ACHN (cell line): ENCODE measurements around the gene PLA2G6.
A peak's percentile ranks its signal among the peaks of the same experiment; 100 is the strongest.

Source experiments
- DNase-seq: peaks from one replicate; pipeline ENCODE4 v3.0.0-alpha.2; 2015
- in situ Hi-C: cut with HindIII; loops from 2 replicates; pipeline ENCODE4 v1.10.0; 2017; ENCODE audit warnings: low sequenced_read_pairs, low pct_ligation_motif_present, low pct_unique_long_range_greater_than_20kb

PLA2G6 gene

DNA sequence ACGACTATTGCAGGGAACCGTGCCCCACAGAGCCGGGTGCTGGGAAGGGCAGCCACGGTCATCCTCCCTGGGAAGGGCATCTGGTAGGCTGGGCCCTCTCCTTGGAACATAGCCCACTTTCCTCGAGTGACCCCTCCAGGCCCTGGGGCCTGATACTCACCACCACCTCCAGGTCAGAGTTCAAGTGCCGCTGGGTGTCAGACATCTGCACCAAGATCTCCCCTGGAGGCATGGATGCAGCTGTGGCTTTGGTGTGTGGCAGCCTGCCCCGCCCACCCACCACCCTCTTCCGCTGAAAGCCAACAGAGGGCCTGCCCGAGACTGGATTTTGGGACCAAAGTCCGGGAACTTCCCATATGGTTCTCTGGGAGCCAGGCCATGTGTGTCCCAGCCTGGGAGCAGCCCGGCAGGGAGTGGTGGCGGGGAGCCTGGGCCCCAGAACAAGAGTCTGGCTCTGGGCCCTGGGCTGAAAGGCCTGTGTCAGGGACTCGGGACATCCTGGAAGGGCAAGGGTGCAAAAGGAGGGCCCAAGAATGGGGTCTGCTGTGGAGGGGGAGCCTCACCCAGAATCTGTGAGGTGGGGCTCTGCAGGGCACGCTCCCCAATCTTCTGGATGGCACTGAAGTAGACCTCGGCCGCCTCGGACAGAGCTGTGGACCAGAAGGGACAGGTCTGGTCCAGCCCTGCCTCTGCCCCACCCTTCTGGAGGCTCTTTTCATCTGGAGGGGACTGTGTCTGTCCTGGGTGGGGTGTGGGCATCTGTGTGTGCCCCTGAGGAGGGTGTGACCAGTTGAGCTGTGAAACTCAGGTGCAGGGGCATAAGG, 73.7 kb downstream of the PLA2G6 start:
- in situ Hi-C loops: no loop called here
- DNase-seq: no peak

DNA sequence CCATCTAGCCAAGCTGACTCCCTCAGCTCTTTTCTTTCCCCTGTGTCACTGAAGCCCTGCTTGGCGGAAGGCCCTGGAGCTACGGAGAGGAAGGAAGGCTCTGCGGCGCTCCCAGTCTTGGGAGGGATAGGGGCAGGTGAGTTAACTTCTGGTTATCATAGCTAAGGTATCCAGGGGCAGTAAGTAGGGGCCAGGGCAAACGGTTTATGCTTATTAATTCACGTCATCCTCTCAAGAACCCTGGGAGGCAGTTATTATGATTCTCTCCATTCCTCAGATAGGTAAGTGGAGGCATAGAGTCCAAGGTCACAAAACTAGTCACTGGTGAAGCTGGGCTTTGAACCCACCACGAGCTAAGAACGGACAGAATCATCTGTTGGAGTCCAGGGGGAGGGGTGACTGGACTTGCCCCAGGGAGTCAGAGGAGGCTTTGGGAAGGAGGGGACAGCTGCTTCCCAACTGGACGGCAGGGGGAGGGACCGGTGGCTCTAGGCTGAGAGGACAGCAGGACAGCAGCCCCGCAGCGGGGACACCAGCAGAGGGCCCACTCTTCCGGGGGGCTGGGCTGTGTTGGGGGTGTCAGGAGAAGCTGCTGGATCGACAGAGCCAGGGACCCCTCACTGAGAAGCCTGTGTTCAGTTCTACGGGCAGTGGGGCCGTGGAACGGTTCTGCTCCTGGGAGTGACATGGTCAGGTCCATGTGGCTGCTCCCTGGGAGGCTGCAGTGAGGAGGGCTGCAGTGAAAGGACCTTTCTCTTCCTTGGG, 74.6 kb downstream of the PLA2G6 start:
- in situ Hi-C loops: no loop called here

DNA sequence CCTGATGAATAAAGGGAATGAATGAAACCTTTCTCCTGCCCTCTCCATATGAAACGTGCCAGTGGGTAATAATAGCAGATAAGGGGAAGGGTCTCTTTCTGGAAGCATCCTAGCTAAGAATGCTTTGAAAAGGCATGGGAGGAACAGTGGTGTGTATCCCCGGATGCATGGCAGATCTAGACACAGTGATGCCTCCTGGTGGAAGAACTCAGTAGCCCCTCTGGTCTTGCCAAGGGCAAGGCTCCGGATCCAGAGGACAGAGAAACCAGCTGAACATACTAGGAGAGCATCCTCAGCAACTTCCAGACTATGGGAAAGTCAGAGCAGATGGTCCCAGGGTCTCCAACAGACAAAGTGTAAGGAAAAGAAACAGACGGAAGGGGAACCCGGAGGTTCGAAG, 77.5 kb downstream of the PLA2G6 start:
- DNase-seq: peak; percentile 24
- in situ Hi-C loops: no loop called here

More for the DNA sequence above, 74.6 kb downstream of the PLA2G6 start:
- no peak for DNase-seq

DNA sequence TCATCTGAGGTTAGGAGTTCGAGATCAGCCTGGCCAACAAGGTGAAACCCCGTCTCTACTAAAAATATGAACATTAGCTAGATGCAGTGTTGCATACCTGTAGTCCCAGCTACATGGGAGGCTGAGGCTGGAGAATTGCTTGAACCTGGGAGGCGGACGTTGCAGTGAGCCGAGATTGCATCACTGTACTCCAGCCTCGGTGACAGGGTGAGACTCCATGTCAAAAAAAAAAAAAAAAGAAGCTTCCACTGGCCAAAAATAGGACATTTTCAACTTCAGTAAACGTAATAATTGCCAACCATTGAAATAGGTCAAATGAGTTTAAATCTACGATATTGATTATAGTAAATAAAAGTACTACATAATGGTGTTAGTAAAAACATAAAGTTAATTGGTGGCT, 78.0 kb downstream of the PLA2G6 start:
- no peak for DNase-seq
- in situ Hi-C loops: no loop called here

DNA sequence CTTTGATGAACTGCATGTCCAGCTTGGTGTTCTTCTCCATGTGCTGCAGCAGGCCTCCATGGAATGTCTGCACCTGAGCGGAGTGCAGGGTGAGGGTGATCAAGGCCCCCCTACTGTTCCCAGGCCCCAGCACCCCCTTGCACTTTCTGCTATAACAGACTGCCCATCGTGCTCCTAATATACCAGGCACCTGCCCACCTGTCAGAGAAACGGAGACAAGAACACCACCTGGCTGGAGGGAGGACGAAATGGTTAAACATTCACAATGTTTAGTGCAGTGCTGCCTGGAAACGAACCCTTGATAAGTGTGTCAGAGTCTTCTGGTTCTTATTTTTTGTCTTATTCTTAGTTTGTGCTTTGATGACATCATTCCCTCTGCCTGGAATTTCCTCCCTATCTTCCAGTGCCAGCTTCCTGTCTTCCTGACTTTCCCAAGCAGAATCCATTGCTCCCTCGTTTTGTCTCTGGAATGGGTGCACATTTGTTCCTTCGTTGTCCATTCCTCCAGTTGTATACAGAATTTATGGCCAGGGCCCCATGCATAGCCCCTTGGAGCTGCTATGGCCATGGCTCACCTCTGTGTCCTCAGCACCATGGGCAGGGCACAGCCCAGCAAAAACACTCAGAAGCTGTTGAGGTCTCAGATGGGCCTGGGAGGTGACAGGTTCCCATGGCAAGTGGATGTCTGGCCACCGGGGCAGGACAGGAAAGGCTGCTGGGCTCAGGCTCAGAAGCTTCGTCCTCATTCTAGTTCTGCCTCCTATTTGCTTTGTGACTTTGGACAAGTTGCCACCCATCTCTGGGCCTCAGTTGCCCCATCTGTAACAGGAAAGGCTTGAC, 83.0 kb downstream of the PLA2G6 start:
- in situ Hi-C loops: no loop called here
- DNase-seq: no peak

DNA sequence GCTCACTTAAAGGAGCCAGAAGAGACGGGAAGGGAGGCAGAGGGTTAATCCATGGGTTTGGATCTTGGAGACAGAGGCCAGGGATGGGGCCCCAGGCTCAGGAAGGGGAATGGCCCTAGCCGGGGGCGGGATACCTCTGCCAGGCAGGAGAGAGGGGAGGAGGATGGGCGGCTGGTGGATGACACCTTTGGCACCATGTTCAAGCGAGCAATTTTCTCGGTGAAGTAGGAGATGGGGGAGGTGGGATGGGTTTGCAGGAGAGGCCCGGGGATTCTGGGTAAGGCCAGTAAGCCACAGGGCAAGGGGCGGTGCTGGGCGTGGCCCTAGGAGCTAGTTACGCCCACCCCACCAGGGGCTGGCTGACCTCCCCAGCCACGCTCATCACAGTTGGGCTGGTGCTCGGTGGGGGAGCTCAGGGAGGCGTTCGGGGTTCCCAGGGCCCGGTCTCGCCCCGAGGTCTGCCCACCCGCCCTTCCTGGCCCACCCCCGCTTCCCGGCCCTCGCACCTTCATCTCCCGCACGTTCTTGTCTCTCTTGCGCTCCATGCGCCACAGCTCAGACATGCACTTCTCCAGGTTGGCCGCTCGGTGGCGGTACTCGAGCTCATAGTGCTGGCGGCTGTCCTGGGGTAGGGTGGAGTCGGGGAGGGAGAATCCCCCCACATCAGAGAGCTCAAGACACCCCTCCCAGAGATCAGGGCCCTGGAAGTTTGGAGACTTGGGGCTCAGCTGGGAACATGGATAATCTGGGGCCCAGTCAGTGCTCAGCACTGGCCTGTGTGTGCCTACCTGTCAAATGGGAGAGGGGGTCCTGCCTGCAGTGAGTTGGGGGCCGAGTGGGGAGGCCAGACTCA, 83.8 kb downstream of the PLA2G6 start:
- DNase-seq: no peak
- in situ Hi-C loops: no loop called here

DNA sequence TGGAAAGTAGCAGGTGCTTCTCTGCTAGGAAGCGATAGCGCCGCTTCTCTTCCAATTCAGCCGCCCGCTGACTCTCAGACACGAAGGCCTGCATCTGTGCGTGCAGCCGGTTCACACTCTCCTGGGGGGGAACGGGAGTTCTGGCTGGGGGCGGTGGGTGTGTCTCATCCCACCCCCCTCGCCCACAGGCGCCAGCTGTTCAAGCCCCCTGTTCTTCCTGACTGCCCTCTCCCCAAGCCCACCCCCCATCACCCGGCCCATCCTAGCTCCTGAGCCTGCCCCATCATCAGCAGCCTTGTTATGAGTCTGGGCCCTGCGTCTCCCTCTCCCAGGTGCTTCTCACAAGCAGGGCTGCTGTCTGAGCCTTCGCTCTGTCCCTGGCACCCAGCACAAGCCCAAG, 84.6 kb downstream of the PLA2G6 start:
- in situ Hi-C loops: no loop called here
- DNase-seq: no peak

DNA sequence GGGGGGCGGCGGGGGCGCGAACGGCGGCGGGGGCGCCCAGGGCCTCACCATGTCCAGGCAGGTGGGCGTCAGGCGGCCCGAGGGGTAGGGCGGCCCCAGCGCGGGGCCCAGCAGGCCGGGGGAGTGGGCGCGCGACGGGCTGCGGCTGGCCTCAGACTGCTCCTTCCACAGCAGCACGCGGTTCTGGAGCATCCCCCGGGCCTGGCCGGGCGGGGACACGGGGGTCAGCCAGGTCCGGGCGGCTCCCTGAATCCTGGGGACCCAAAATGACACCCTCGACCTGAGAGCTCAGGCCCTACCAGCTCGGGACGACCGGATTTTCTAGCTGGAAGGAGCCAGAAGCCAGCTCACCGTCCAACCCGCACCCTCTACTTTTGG, 92.2 kb downstream of the PLA2G6 start:
- no peak for DNase-seq
- in situ Hi-C loops: no loop called here

DNA sequence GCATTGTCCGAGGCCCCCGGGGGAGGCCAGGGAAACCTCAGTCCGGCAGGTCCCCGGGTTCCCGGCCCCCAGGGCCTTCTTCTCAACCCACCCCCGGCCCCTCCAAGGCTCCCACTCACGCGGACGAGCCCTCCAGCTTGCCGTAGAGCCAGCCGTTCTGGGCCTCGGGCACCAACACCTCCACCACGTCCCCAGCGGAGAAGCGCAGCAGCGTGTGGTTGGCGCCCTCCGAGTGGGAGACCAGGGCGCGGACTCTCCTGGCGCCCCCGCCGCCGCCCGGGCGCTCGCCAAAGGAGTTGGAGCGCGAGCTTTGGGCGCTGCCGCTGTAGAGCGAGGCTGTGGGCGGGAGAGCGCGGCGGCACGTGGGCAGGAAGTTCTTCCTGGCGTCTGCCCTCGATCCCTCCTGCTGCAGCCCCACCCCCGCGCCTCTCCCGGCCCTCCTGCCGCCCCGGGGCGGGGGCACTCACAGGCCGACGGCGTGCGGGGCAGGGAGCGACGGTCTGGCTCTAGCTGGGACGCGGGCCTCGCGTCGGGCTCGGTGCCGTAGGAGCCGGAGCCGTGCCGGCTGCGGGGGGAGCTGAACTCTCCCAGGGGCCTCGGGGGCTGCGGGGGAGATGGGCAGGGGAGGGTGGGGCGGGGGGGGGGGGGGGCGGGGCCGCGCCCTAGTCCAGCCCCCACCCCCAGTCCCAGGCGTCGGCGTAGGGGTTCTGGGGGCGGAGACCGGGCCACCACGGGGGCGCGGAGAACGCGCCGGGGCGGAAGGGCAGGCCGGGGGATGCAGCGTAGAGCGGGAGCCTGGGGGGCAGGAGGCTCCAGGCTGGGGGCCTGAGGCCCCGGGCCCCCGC, 92.8 kb downstream of the PLA2G6 start:
- in situ Hi-C loops: no loop called here
- no peak for DNase-seq

DNA sequence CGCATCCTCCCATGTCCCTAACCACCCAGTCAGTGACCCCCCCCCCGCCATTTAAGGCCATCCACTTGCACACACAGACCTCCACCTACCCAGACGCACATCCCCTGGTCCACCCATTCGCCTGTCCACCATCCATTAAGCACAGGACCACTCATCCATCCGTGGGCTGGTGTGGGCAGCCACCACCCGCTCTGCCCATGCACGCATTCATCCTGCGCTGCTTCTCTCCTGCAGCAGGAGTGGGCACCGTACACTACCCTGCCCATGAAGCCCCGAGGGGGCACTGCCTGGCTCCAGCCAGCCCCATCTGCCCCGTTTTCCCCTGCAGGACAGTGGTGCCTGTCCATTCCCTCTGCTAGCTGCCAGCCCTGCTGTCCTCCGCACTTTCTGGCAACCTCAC, 93.8 kb downstream of the PLA2G6 start:
- in situ Hi-C loops: no loop called here
- no peak for DNase-seq

DNA sequence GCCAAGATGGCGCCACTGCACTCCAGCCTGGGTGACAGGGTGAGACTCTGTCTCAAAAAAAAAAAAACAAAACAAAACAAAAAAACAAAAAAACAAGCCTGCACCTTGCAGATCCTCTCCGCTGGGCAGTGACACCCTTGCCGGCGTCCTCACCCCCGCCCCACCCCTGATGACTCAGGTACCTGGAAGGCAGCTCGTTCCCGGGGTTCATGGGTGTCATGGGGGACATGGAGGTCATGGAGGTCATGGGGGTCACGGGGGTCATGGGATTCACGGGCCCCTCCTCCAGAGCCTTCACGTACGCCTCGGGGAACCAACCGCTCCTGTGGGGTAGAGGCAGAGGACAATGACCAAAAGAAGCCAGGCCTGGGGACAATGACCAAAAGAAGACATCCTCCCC, 94.7 kb downstream of the PLA2G6 start:
- DNase-seq: no peak
- in situ Hi-C loops: no loop called here

DNA sequence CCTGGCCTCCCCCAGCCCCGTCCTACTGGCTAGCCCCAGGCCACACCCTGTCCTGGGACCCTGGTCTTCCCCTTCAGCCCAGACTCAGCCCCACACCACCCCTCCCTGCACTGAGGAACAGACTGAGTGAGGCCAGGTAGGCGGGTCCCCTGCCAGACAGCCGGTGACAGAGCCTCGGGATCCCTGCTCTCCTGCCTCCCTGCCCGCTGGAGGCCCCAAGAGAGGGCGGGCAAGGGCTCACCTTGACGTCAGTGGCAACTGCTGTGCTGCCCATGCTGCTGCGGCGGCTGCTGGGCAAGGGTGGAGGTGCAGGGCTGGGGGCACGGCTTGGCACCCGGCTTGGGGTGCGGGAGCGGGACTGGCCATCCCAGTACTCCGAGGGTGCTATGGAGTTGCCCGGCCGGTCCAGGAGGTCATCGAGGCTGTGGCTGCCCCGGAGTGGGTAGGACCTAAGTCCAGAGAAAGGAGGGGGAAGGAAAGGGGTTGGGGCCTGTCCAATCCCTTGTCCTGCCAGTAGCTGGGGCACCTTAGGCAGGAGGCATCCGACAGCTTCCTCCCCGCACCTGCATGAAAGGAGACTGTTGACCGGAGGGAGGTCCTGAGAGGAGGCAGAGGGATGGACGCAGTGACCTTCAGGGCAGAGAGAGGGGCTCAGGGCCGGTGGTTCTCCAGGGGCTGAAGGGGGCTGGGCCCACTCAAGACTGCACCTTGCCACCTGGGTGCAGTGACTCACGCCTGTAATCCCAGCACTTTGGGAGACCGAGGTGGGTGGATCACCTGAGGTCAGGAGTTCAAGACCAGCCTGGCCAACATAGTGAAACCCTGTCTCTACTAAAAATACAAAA, 95.4 kb downstream of the PLA2G6 start:
- in situ Hi-C loops: no loop called here
- no peak for DNase-seq

DNA sequence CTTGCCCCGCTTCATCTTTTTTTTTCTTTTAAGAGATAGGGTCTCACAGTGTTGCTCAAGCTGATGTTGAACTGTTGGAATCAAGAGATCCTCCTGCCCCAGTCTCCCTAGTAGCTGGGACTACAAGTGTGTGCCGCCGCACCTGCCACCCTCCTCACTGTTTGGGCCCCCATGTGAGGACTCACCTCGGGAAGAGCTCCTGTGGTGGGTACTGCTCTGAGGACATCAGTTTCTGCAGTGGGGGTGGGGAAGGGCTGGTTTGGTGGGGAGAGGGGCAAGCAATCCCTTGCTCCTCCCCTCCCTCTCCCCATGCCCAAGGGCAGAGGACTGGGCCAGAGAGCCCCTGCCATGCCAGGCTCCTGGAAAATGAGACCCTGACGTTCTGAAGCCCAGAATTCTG, 96.1 kb downstream of the PLA2G6 start:
- DNase-seq: no peak
- in situ Hi-C loops: no loop called here

DNA sequence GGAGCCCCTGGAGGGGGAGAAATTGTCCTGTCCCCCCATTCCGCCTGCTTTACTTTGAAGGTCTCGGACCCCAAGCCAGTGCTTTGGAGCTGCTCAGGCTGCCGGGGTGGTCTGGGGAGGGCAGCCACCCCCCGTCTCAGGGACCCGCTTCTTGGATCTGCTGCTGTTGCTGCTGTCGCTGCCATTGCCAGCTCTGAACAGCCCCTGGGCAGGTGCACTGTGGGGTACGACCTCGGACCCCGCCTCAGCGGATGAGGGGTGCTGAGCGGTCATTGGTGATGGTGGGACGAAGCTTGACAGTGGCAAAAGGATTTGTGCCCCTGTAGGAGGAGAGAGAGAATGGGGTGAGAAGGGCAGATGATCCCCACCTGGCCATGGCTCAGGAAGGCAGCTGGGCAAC, 96.6 kb downstream of the PLA2G6 start:
- in situ Hi-C loops: no loop called here
- DNase-seq: no peak

DNA sequence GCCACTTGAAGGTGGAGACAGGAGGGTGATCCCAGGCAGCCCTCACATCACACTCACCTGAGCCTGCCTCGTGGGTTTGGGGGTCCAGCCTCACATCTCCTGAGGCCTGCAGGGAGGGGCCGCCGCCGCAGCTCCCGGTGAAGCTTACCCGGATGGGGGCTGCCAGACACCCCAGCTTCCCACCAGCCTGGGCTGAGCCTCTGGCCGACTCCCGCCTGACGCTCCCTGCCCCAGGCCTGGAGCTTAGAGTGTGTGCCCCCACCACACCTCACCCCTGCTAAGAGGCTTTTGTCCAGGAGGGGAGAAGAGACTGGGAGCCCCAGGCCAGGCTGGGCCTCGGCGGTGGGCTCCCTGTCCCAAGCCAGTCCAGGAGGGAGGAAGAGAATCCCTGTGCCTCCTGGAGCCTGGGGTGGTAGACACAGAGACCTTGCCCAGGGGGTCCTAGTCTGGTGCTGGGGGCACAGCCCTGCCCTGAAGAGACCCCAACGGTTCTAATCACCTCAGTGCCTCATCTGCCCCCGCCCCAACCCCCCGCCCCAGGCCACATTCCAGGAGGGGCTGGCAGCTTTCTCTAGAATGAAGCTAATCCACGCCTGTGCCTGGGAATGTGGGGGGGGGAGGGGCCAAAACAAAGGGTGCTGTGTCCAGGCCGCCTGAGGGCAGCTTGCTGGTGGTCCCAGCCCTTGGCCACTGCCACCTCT, 97.5 kb downstream of the PLA2G6 start, which contains the start of gene SLC16A8:
Gene SLC16A8, minus strand, starts transcription at position 254 of the 701 bp plus-strand sequence. CDS start 1,311 bp downstream, outside the sequence.
- no peak for DNase-seq
- in situ Hi-C loops: no loop called here
